Activated CD4-positive, alpha-beta T cell treated with anti-CD3 and anti-CD28 coated beads for 24 hours (primary cell): ENCODE data around the gene SDCCAG8.
"Not testable (repeated sequence)": the region's sequence is repeated elsewhere in the genome, so short reads cannot be mapped to it uniquely, and the experiment has no call there.

Experiments
- DNase-seq, 2 donors: peaks; one replicate each; pipeline ENCODE4 v3.0.0-alpha.2; 2020; ENCODE audit warnings: low read depth in 2 of 2

SDCCAG8 gene

DNA sequence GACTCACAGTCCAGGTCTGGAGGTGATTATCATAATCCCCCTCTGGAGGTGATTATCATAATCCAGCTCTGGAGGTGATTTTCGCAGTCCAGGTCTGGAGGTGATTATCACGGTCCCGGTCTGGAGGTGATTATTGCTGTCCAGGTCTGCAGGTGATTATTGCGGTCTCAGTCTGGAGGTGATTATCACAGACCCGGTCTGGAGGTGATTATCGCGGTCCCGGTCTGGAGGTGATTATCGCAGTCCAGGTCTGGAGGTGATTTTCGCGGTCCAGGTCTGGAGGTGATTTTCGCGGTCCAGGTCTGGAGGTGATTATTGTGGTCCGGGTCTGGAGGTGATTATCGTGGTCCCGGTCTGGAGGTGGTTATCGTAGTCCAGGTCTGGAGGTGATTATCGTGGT is 76.6 kb downstream of the SDCCAG8 start:
- DNase-seq, result no peak

DNA sequence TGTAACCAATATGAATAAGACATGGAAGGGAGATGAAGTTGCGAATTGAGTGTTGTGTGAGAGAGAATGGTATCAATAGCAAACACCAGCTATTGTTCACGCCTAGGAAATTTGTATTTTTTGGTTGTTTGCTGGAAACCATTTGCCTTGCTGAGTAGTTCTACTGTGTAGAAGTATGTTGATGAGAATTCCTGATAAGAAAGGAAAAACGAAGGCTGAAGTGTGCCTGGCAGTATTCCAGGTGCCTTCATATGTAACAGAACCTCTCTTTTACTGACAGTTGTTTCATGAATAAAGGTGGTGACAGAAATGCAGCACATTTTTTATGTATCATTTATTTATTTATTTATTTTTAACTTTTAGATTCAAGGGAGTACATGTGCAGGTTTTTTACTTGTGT is 79.5 kb downstream of the SDCCAG8 start:
- no peak for DNase-seq

DNA sequence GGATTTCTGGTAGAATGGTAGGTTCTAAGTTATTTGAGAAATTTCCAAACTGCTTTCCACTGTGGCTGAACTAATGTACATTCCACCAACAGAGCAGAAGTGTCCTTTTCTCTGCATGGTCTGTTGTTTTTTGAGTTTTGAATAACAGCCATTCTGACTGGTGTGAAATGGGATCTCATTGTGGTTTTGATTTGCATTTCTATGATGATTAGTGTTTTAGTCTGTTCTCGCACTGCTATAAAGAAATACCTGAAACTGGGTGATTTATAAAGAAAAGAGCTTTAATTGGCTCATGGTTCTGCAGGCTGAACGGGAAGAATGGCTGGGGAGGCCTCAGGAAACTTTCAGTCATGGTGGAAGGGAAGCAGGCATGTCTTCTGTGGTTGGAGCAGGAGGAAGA is 80.3 kb downstream of the SDCCAG8 start:
- no peak for DNase-seq

DNA sequence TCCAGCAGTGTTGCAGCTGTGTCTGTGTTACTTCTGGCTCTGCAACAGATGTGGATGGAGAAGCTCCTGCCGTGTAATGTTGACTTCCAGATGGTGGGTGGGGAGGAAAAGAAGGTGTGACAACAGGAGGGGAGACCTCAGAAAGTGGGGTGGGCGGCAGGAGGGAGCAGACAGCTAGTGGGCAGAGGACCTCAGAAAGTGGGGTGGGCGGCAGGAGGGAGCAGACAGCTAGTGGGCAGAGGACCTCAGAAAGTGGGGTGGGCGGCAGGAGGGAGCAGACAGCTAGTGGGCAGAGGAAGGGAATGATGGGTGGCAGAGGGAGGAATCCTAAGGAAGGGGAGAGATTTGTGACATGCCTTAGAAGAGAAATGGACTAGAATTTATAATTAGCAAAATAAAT is 83.0 kb downstream of the SDCCAG8 start:
- not testable (repeated sequence) for DNase-seq

DNA sequence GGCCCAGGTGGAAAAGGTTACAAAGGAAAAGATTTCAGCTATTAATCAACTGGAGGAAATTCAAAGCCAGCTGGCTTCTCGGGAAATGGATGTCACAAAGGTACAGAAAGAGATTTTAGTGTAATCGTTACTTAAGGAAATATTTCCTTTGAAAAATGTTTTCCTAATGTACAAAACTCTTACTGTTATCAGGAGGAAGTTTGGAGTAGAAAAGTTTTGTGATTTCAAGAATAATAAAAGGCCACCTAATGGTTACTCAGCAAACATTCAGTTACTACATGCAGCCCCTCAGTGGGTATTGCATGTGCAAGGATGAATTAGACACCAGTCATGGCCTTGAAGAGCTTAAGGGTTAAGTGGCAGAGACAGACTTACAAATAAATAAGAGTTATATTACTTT is 85.2 kb downstream of the SDCCAG8 start:
- no peak for DNase-seq

GRCh38 chr1:243343970-243344937 is 88.4 kb downstream of the SDCCAG8 start:
- no peak for DNase-seq

DNA sequence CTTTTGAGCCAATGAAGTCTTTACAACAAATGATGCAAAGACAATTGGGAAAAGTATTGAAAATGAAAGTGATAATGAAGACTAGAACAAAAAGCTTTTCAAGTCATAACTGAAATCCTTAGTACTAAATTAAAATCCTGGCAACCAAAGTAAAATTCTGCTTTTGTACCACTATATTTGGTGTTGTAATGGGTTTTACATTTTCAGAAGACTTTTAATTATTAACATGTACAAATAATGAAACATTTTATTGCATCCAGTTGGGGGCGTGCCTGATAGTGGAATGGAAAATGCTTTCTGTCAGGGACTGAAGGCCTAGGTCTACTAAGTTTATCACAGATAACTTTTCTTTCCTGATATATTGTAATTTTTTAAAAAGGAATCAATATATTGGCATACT is 89.4 kb downstream of the SDCCAG8 start:
- DNase-seq, result no peak

DNA sequence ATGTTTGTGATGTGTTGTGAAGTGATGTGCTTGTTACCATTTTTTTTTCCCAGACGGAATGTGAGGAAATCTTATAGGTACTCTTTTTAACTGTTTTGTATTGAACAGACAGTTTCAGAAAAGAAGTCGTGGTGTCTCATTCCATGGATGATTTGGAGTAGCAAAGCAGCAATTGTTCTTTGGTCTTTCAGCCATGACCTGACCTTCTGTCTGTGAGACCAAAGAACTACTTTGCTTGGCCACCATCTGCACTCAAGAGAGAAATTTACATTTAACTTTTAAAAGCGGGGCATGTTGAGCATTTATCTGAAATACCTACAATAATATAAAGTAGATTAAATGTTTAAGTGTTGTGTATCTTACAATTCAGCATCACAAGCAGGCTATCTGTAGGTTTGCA is 90.2 kb downstream of the SDCCAG8 start:
- no peak for DNase-seq

DNA sequence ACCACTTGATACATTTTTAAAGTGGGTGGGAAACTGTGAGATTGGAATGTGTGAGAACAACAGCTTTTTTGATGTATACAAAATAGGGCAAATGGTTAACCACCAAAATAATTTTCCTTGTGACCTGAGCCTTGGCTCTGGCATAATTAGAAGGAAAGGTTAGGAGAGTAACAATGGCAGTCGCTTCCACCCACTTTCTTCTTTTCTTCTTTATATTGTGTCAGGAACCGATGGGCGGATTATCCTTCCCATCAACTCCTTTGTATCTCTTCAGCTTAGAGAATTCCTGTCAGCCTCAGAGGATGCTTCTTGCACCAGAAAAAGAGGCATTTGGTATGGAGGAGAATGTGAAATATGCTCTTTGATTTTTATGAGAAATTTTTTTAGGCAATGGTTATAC is 90.6 kb downstream of the SDCCAG8 start:
- no peak for DNase-seq

- no peak for DNase-seq
Observed at GRCh38 chr1:243348331-243348730, 92.5 kb downstream of the SDCCAG8 start.

- DNase-seq, result no peak
Observed at GRCh38 chr1:243349128-243349527, 93.3 kb downstream of the SDCCAG8 start.

- DNase-seq, result no peak
Observed at GRCh38 chr1:243351337-243351736, 95.5 kb downstream of the SDCCAG8 start.

DNA sequence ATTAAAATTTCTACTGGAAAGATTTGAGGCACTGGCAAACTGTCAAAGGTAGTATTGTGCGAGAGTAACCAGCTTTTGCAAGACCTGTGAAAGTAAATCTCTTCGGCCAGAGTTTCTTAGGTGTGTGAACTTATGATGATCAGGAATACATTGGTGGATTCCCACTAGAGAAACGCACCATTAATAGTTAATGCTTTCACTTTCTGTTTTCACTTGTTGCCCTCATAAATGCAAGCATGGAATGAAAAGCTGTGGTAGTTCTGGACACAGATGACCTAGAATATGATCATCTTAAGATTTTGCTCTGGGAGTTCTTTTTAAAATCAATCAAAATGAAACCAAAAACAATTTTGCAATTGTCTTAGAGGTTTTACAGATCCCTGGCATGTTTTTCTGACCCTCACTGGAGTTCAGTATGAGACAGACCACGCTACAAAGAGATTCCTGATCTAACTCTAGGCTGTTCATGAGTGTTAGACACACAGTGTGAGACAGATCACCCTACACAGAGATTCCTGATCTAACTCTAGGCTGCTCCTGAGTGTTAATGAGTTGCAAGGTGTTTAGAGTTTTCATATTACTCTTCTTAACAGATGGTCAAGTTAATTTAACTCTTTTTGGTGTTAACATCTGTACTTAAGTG is 98.8 kb downstream of the SDCCAG8 start:
- no peak for DNase-seq

- DNase-seq, result no peak
Observed at GRCh38 chr1:243363832-243364231, 108.0 kb downstream of the SDCCAG8 start.

- DNase-seq, result no peak
Observed at GRCh38 chr1:243364330-243364729, 108.5 kb downstream of the SDCCAG8 start.

GRCh38 chr1:243364866-243365265 is 109.0 kb downstream of the SDCCAG8 start:
- DNase-seq, result no peak

DNA sequence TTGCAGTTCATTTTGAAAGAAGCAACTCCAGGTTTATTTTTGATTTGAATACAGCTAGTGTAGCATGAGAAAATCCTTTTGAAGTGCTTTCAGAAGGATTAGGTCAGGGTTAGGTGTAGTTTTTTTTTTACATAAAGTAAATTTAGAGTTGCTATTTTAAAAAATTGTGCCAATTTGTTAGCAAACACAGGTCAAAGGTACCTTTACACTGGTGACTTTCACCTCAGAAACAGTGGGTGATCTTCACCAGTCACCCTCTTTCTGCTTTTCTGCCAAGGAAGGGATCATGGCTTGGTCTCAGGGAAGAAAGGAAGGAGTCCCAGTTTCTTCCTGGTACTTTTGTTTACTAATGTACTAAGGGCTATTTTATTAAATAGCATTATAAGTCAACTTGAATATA is 111.5 kb downstream of the SDCCAG8 start:
- no peak for DNase-seq

DNA sequence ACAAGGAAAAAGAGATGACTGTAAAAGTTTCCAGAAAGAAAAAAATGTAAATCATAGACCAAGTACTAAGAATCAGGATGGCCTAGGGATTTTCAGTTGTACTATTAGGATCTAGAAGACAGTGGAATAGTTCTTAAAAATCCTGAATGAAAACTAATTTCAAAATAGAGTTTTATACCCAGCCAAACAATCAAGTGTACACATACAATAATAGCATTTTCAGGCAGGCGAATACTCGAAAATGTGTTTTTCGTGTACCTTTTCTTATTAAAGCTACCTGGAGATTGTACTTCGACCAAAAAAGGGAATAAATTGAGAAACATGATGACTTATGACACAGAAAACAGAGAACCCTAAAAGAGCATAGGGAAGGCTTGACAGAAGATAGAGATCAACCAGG is 118.6 kb downstream of the SDCCAG8 start:
- DNase-seq, result no peak

- DNase-seq, result no peak
Observed at GRCh38 chr1:243375596-243375995, 119.8 kb downstream of the SDCCAG8 start.

DNA sequence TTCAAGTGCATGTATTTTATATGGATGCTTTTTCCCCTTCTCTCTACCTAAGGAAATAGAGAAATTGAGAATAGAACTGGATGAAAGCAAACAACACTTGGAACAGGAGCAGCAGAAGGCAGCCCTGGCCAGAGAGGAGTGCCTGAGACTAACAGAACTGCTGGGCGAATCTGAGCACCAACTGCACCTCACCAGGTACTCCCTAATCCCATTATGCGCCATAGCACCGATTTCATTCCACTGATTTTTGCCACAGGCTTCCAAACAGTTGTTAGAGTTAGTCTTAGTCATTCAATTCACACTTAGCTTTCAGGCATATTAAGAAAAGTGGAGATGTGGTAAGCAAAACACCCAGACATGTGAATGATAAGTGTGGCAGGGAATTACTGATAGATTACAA is 122.8 kb downstream of the SDCCAG8 start:
- DNase-seq, result no peak

- DNase-seq, result no peak
Observed at GRCh38 chr1:243379208-243379607, 123.4 kb downstream of the SDCCAG8 start.

DNA sequence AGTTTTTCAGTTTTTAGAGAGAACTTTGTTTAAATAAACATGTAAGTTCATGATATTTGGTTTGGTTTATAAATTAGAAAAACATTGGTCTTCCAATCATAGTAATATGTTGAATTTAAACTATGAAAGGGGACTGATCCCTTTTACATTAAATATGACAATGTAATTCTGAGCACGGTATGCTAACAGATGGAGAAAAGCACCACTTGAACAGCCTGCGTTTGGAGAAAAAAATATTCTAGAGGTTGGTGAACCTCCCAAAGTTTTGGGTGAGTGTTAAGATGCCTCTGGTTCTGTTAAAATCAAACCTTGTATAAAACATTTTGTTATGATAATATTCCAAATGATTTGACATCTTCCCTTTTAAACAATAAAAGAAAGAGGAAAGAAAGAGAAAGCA is 123.9 kb downstream of the SDCCAG8 start:
- no peak for DNase-seq

DNA sequence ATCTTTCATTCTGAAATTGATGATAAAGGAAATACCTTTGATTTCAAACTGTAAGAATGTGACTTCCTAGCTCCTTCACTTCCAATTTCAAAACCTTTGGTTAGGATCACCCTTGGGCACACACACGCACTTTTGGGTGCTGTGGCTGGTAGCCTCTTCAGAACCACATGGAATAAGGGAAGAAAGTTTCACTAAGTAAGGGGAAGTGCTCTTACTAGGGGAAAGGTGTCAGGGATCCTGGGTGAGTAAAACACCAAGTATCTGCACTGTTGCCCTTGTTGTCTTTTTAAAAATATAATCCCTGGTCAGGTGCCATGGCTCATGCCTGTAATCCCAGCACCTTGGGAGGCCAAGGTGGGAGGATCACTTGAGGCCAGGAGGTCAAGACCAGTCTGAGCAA is 132.4 kb downstream of the SDCCAG8 start:
- DNase-seq, result no peak
